Parathyroid adenoma (tissue), 2 donors: ENCODE results near the gene SLC24A4.

ENCODE experiments used
- H2AFZ ChIP-seq: fragments of 300-600 bp; sonication (generic); one replicate; pipeline ENCODE4 v1.7.0; 2017; ENCODE audit warnings: antibody characterized with exemption, mild to moderate bottlenecking
- H3K27ac ChIP-seq: fragments of 300-600 bp; sonication (generic); one replicate; pipeline ENCODE4 v1.7.0; 2017
- H3K27me3 ChIP-seq: fragments of 300-600 bp; sonication (generic); one replicate; pipeline ENCODE4 v1.7.0; 2017; ENCODE audit warnings: low read length; ENCODE audit not compliant: control insufficient read depth, insufficient read depth
- H3K36me3 ChIP-seq: fragments of 300-600 bp; sonication (generic); one replicate; pipeline ENCODE4 v1.7.0; 2017; ENCODE audit warnings: low read length; ENCODE audit not compliant: control insufficient read depth, insufficient read depth
- H3K4me1 ChIP-seq: fragments of 300-600 bp; sonication (generic); one replicate; pipeline ENCODE4 v1.7.0; 2017; ENCODE audit warnings: control low read depth
- H3K4me2 ChIP-seq: fragments of 300-600 bp; sonication (generic); one replicate; pipeline ENCODE4 v1.7.0; 2017; ENCODE audit warnings: low read length
- H3K4me3 ChIP-seq: fragments of 300-600 bp; sonication (generic); one replicate; pipeline ENCODE4 v1.7.0; 2017; ENCODE audit warnings: low read depth, low read length
- H3K79me2 ChIP-seq: fragments of 300-600 bp; sonication (generic); one replicate; pipeline ENCODE4 v1.7.0; 2017; ENCODE audit warnings: control low read depth
- H3K9ac ChIP-seq: fragments of 300-600 bp; sonication (generic); one replicate; pipeline ENCODE4 v1.7.0; 2017; ENCODE audit warnings: mild to moderate bottlenecking
- H3K9me3 ChIP-seq: fragments of 300-600 bp; sonication (generic); one replicate; pipeline ENCODE4 v1.7.0; 2017; ENCODE audit warnings: low read length; ENCODE audit not compliant: control insufficient read depth
- TF ChIP-seq, protein P1 (sequence below): fragments of 300-600 bp; sonication (generic); IDR thresholded peaks from one replicate; pipeline ENCODE4 v1.7.0; 2017; ENCODE audit warnings: antibody characterized with exemption, mild to moderate bottlenecking
- donor health status: primary hyperparathyroidism.

SLC24A4 gene

DNA sequence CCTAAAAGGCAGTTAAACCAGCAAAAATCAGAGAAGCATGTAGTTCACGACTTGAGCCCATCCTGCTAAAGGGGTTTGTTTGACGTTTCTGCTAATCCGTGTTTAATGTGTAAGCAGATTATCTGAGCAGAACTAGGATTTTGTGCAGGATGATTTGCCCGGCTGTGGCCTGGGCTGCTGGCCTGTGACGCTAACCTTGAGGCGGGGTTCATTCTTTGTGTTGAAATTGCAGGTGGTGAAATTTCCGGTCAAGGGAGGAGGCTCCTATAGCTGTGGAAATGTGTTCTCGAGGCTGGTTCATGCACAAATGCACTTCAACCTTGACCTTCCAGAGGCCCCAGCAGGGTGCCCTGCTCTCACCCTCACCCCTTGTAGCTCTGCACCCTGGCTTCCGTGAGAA is 63.7 kb downstream of the SLC24A4 start:
- no peak overlapping the region for H3K9ac ChIP-seq
- no peaks in the 10 kb centered on the region for H3K27me3 ChIP-seq
- H2AFZ ChIP-seq, result no peak overlapping the region
- H3K4me1 ChIP-seq, result no peaks in the 10 kb centered on the region
- H3K27ac ChIP-seq, result no peak overlapping the region
- H3K36me3 ChIP-seq, result no peaks in the 10 kb centered on the region
- H3K4me3 ChIP-seq, result no peak overlapping the region
- TF ChIP-seq, protein P1, sequence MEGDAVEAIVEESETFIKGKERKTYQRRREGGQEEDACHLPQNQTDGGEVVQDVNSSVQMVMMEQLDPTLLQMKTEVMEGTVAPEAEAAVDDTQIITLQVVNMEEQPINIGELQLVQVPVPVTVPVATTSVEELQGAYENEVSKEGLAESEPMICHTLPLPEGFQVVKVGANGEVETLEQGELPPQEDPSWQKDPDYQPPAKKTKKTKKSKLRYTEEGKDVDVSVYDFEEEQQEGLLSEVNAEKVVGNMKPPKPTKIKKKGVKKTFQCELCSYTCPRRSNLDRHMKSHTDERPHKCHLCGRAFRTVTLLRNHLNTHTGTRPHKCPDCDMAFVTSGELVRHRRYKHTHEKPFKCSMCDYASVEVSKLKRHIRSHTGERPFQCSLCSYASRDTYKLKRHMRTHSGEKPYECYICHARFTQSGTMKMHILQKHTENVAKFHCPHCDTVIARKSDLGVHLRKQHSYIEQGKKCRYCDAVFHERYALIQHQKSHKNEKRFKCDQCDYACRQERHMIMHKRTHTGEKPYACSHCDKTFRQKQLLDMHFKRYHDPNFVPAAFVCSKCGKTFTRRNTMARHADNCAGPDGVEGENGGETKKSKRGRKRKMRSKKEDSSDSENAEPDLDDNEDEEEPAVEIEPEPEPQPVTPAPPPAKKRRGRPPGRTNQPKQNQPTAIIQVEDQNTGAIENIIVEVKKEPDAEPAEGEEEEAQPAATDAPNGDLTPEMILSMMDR, result no peak
- H3K4me2 ChIP-seq, result no peak overlapping the region
- H3K79me2 ChIP-seq, result no peaks in the 10 kb centered on the region
- no peaks in the 10 kb centered on the region for H3K9me3 ChIP-seq

- TF ChIP-seq, protein P1, result no peak
- H3K36me3 ChIP-seq, result no peaks in the 10 kb centered on the region
These were observed 64.6 kb downstream of the SLC24A4 start for GRCh38 chr14:92387578-92387977.

GRCh38 chr14:92389598-92390158 is 66.7 kb downstream of the SLC24A4 start:
- H3K79me2 ChIP-seq, result no peaks in the 10 kb centered on the region
- no peak overlapping the region for H3K4me2 ChIP-seq
- H3K4me1 ChIP-seq, result no peaks in the 10 kb centered on the region
- no peaks in the 10 kb centered on the region for H3K9me3 ChIP-seq
- H3K27me3 ChIP-seq, result no peaks in the 10 kb centered on the region
- H2AFZ ChIP-seq, result no peak overlapping the region
- no peak overlapping the region for H3K27ac ChIP-seq
- no peaks in the 10 kb centered on the region for H3K36me3 ChIP-seq
- no peak overlapping the region for H3K9ac ChIP-seq
- TF ChIP-seq, protein P1, result no peak
- no peak overlapping the region for H3K4me3 ChIP-seq

More at GRCh38 chr14:92387578-92387977, 64.6 kb downstream of the SLC24A4 start:
- Histone ChIP-seq H3K27ac (no peak overlapping the region), H3K27me3 (no peaks in the 10 kb centered on the region), H3K9me3 (no peaks in the 10 kb centered on the region), H3K4me3 (no peak overlapping the region), H3K79me2 (no peaks in the 10 kb centered on the region), H3K4me2 (no peak overlapping the region), H3K4me1 (no peaks in the 10 kb centered on the region), H3K9ac (no peak overlapping the region), H2AFZ (no peak overlapping the region)

DNA sequence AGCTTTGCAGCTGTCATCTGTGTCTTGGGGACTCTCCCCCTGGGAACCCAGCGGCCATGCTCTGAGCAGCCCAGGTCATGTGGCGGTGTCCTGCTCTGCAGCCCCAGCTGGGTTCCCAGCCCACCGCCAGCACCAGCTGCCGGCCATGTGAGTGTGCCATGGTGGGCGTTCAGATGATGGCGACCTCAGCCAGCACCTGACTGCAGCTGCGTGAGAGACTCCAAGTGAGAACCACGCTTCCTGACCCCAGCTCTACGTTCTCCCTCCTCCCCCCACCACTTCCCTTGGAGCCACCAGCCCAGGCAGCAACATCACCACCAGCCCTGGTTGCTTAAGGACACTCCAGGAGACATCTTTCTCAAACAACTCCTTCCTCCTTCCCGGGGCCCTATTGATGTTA is 68.8 kb downstream of the SLC24A4 start:
- no peak overlapping the region for H3K4me3 ChIP-seq
- H3K4me1 ChIP-seq, result no peaks in the 10 kb centered on the region
- H3K27ac ChIP-seq, result no peak overlapping the region

More for the DNA sequence above, 68.8 kb downstream of the SLC24A4 start:
- no peak overlapping the region for H2AFZ ChIP-seq
- no peaks in the 10 kb centered on the region for H3K27me3 ChIP-seq
- H3K36me3 ChIP-seq, result no peaks in the 10 kb centered on the region
- TF ChIP-seq, protein P1, result no peak
- no peak overlapping the region for H3K4me2 ChIP-seq
- no peak overlapping the region for H3K9ac ChIP-seq
- no peaks in the 10 kb centered on the region for H3K79me2 ChIP-seq
- no peaks in the 10 kb centered on the region for H3K9me3 ChIP-seq
